HL-60/S4 (cell line): Measurements from ENCODE around the gene KCTD17.
"Not testable (repeated sequence)": the region's sequence is repeated elsewhere in the genome, so short reads cannot be mapped to it uniquely, and the experiment has no call there.

Source experiments
- in situ Hi-C: fragments of 300-500 bp; cut with MboI; formaldehyde crosslinking; loops from 2 replicates; pipeline ENCODE4 v1.14.3; 2022; ENCODE audit warnings: low sequenced_read_pairs

KCTD17 gene

DNA sequence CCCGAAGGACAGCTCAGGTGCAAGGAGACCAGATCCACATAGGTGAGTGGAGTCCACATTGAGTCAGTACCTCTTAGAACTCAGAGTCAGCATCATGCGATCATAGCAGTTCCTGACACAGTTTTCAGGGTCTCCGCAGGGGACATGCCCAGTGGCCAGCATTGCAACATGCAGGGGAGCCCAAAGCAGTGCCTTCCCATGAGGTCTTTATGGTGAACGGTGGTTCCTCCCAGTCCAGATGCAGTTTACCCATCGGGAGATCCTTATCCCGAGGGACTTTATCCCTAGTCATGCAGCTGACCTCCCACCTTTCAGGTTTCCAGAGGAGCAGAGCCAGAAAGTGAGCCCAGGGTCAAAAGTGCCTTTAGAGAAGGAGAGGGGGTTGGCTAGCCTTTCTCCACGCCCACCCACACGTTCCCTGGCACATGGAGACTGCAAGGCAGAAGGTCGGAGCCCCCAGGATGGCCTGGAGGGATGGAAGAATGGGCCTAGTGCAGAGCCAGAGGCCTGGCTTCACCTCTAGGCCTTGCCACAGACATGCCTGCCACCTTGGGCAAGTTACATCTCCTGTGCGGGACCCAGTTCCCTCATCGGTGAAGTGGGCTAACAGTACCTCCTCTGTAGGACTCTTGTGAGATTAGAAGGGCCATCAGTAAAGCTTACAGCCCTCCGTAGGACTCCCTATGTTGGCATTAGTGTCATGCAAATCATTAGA lies 6.4 kb downstream of the KCTD17 start:
- in situ Hi-C loops: no loop called here

DNA sequence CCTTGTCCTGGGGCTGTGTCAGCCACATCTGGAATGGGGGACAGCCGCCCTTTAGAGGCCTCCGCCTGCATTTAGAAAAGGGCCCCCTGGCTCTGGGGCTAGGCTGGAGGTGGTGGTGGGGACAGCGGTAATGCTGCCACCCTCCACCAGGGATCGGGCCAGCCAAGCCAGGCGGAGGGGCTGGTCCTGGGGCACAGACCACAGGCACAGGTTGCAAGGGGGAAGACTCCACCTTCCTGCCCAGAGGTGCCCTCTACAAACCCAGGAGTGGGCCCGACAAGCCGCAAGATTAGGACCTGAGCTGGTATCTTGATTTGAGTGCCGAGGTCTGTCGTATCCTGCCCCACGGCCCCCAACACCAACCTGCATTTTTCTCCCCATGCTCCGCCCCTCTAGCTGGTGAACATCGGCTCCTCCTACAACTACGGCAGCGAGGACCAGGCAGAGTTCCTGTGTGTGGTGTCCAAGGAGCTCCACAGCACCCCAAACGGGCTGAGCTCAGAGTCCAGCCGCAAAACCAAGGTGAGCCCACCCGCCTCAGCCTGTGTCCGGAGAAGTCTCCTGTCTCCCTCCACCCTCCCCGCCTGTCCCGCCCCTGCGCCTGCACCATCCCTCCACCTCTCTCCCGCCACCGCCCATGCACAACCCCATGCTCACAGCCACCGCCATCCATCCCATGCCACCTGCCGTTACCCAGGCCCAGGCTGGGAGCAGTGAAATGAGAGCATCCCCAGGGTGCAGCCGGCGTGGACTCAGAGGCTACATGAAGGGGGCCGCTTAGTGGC lies 7.6 kb downstream of the KCTD17 start:
- in situ Hi-C loops: no loop called here

DNA sequence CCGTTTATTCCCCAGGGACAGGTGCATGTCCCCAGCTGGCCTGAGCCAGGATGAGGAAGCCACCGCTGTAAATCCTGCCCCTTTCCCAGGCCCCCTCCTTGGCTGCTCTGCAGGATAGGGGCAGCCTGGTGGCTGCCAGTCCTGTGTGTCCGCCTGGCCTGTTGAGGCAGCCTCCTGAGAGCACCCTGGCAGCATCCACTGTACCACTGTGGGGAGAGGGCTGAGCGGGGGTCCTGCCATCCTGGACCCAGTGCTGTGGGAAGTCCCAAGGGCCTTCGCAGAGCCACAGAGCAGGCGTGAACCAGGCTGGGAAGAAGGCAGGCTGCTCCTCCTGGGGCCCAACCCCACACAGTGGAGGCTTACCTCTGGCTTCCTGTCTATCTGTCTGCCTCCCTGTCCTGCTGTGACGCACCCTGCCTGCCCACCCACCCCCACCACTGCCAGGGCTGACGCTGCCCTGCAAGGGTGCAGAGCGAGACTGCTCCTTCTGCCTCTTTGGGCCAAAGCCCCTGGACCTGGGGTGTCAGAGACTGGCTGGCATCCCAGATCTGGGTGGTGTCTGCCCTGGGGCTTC lies 8.4 kb downstream of the KCTD17 start:
- in situ Hi-C loops: no loop called here

DNA sequence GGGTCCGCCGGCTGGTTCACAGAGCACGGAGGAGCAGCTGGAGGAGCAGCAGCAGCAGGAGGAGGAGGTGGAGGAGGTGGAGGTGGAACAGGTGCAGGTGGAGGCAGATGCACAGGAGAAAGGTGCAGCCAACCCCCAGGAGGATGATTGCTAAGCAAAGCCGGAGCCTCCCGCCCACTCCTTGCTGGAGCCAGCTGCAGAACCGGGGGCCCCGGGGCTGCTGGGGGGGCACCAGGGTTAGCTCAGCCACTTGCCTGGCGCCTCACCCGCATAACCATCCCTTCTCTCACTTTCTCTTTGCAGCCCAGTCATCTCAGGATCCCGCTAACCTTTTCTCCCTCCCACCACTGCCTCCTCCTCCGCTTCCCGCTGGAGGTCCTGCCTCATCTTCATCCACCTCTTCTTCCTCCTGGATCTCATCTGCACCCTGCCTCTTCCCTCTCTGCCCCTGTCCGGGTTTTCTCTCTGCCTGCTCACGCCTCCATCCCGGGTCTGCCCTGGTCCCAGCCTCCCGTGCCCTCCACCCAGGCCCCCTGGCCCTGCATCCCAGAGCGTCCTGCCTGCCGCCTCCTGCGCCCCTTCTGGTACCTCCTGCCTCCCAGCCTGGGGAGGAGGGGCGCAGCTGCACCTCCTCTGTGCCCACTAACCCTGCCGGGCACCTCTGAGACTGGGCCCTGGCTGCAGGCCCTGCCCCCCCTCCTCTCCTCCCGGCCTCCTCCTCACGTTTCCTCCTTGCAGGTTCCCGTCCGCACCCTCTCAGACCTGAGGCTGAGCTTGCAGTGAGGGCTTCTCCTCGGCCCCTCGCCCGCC lies 9.5 kb downstream of the KCTD17 start:
- in situ Hi-C loops: no loop called here

DNA sequence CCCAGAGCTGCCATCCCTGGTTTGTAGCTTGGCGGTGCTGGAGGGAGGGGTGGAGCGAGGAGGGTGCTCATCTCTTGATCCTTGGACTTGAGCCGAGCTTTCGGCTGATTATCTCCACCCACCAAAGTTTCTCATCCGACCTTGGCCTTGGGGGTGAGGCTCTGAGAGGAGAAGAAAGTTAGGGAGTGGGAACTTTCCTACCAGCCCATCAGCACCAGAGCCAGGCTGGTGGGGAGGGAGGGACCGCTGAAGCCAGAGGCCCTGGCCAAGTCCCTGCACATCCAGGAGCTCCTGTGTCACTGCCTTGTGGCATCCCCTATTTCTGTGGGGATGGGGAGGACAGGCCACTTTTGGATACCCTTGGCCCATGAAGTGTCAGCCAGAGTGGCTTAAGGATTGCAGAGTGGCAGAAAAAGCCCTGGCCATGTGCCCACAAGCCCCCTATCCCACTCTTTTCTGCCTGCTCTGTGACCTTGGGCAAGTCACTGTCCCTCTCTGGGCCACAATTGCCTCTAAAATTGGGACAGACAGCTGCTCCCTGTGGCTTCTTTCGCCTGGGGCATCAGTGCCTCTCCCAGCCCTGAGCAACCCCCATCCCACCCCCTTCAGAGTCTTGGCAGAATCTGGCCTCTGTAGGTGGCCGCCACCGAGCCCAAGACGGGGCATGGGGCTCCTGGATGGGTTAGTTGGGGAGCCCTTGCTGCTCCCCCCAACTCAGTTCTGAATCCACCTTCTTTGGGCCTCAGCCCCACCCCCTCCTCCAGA lies 10.3 kb downstream of the KCTD17 start:
- in situ Hi-C loops: no loop called here

DNA sequence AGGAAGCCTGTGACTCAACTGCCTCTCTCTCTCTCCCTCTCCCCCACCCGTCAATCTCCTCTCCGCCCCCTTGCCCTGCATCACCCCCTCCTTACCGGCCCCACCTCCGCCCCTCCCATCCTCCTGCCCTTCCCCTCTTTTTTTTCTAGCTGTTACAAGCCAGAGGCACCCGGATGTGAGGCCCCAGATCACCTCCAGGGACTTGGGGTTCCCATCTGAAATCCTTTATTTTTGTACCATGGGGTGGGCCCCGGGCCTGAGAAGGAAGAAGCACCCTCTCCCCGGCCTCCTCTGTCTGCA lies 10.8 kb downstream of the KCTD17 start:
- in situ Hi-C loops: no loop called here

DNA sequence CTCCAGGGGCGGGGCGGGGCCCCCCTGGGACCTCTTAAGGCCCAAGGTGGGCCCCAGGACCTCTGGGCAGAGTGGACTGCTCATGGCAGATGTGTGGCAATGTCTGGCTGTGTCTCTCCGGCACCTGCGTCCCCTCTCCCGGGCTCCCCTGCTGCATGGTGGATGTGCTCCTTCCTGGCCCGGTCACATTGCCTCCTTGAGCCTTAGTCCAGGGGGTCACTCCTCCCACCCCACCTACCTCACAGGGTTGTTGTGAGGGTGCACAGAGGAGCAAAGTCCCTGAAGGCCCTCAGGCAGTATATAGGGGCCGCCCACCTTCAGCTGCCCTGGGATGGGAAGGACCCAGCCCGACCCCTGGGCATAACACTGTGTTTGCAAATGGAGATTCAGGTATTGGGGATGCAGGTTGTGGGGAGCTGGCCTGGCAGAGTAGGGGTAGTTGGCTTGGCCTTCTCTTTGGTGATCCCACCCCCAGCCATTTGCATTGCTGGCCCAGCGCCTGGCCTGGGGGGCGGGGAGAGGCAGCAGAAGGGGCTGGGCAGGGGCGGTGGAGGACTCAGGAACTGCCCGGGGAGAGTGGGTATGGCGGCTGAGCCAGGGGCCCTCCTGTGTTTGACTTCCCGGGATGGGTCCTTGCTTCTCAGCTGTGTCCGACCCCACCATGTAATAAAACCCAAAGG lies 11.3 kb downstream of the KCTD17 start:
- in situ Hi-C loops: no loop called here

DNA sequence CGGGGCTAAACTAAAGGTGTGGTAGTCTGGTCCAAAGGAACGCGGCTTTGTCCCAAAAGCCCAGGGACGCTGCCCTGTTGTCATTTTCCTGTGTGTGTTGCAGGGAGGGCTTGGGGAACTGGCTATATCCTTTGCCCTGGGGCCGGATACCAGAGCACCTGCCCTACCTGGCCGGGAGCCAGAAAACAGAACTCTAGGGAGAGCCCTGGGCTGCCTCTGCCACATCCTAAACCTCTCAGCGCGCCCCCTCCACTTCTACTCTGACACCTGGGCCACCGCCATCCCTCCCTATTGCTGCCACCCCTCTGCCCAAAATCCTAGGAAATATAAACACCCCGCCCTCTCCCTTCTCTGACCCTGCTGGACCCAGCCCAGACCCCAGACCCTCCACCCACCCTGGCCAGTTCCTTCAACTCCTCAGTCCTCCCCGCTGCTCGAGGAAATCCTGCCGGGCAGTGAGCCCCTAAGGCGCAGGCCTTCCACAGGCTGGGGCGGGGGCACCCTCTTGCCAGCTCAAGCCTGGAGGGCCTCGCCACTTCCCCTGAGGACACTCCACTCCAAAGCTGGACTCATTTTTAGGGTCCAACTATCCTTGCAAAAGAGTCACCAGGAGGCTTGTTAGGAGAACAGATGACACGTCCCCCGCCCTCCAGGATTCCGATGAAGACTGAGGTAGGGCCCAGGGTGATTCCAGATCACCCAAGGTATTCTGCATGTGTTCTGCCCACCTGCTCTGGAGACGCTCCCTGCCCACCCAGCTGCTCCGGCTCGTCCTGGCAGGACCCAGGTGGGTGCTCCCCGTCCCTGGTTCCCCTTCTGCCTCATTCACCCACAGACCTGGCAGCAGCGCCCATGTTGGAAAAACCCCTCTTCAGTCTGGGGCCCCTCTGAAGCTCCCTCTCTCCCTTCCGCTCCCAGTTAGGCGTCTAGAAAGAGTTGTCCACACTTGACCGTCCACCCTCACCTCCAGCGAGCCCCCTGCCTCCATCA lies 12.2 kb downstream of the KCTD17 start:
- in situ Hi-C loops: no loop called here

DNA sequence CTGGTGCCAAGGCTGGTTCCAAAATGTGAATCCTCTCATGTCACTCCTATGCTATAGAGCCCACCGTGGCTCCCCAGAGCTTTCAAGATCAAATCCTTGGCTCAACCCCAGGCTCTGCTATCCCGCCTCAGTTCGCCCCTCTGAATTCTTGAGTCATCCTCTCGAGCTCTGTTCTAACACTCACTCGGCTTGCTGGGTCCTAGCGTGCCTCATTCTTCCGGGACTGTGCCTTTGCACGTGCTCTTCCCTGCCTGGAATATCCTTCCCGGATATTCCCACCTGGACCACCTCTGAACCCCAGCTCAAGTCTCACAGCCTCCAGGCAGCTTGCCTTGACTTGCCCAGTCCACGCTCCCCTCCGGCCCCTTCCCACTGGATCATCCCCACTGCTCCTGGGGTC lies 13.0 kb downstream of the KCTD17 start:
- in situ Hi-C loops: no loop called here

DNA sequence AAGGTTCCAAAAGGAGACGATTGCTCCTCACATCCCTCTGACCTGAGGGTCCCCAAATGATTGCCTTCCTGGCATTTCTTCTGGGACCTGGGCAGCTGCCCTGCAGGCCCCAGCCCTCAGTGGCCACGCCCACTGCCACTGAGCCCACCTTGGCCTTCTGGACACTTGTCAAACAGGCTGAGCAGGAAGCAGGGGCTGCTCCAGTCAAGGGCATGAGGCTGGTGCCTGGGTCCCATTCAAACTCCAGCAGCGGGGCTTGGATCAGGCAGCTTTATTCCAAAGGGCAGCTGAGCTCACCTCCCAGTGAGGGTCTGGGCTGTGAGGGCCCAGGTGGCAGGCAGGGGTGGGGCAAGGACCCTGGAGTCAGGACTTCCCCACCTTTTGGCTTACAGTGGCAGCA lies 13.6 kb downstream of the KCTD17 start:
- in situ Hi-C loops: no loop called here

DNA sequence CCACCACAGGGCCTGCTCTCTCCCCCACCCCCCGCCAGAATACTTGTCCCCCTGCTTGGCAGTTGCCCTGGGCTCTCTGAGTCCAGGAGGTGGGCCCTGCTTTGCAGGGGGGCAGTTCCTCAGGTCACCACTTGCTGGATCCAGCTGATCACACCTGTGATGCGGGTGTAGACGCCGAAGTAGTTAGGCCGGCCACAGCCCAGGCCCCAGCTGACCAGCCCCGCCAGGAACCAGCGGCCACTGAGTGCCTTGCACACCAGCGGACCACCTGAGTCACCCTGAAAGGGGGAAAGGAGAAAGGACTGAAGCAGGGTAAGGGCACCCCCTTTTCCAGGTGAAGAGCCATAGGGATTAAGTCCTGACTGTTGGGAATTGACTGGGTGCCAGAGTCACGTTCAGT lies 14.4 kb downstream of the KCTD17 start:
- in situ Hi-C loops: no loop called here

DNA sequence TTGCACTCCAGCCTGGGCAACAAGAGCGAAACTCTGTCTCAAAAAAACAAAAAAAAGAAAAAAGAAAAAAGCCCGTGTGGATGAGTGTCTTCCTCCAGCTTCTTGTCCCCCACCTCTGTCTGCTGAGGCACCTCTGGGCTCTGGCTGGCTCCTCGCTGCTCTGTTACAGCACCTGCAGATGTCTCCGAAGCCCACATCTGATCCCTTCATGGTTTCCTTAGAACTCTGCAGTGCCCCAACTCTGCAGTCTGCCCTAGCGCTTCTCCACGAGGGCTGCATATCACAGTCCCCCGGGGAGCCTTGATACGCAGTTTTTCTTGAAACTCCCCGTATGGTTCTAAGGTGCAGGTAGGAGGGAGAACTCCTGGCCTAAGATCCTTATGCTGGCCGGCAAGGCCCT lies 15.9 kb downstream of the KCTD17 start:
- in situ Hi-C loops: no loop called here

DNA sequence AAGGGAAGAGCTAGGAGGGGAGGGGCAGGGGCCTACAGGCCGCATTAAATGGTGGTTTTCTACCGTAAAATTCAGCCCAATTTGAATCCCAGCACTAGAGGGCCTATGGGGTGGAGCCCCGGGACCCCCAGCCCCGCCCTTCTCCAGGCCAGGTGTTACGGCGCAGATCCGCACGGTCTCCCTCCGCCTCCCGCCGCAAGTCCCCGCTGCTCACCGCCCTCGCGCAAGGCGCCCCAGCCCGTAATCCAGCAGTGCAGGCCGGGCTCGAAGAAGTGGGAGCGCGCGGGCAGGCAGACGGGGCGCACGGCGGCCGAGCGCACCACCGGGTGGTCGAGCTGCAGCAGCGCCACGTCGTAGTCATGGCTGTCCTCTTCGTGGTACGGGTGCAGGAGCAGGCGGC lies 17.3 kb downstream of the KCTD17 start:
- in situ Hi-C loops: no loop called here

DNA sequence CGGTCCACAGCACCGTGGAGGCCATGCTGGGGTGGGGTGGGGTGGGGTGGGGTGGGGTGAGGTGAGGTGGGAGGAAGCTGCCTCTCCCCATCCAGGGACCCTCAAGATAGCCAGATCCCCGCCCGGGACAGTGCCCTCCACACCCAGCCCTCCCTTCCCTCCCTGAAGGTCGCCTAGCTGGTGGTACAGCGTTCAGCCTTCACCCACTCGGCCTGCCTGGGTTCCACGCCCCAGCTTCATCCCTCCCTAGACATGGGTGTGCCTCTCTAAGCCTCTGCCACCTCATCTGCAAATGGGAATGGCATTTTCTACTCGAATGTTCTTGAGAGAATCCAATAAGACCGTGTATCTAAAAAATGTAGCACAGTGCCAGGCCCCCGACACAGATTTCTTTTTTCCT lies 17.8 kb downstream of the KCTD17 start:
- in situ Hi-C loops: no loop called here

DNA sequence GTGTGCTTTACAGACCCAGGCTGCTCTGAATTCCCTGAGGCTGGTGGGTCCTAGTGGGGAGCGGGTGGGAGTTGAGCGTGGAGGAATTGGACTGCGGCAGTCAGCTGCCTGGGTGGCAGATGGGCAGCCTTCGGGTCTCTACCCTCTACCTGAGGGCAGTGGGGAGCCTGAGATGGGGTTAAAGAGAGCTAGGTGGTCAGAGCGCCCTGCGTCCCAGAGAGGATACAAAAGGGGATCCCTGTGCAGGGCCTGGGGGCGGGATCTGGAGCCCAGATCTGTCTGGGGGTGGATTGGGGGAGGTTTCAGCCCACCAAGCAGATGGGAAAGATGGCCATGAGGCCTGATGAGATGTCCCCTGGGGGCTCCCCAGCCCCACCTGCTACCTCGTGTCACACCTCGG lies 18.2 kb downstream of the KCTD17 start:
- in situ Hi-C loops: no loop called here

DNA sequence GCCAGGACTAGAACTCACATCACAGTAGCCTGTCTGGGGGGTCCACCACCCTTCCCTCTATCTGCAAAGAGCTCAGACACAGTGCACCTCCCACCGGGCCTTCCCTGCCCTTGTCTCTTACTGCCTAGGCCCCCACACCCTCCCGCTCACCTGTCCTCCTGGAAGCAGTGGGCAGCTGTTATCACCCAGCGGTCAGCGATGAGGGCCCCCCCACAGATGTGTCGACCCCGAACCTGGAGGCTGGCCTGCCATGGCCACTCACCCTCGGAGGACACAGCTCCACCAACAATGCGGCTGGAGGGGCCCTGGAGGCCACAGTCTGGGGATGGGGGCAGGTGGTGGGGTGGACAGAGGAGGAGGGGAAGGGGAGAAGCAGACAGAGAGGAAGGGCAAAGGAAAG lies 18.8 kb downstream of the KCTD17 start:
- in situ Hi-C loops: no loop called here

DNA sequence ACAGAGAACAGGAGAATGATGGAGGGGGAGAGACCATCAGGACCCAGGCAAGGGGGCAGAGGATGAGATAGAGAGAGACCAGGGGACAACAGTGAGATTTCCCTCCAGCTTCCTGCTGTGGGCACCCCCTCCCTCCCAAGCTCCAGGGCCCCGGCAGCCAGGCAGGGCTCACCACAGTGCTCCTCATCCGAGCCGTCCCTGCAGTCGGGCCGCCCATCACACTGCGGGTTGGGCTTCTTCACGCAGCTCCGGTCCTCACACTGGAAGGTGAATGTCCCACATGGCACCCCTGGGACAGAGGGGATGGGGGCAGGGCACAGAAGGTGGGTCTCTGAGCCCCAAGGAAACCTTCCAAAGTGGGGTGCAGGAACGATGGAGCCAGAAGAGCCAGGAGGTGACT lies 19.2 kb downstream of the KCTD17 start:
- in situ Hi-C loops: no loop called here

DNA sequence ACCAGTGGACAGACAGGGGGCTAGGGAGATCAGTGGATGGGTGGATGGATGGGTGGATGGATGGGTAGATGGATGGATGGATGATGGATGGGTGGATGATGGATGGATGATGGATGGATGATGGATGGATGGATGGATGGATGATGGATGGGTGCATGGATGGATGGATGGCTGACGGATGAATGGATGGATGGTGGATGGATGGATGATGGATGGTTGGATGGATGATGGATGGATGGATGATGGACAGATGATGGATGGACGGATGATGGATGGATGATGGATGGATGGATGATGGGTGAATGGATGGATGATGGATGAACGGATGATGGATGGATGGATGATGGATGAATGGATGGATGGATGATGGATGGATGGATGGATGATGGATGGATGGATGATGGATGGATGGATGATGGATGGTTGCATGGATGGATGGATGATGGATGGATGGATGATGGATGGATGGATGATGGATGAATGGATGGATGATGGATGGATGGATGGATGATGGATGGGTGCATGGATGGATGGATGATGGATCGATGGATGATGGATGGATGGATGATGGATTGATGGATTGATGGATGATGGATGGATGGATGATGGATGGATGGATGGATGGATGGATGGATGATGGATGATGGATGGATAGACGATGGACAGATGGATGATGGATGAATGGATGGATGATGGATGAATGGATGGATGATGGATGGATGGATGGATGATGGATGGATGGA lies 20.5 kb downstream of the KCTD17 start:
- in situ Hi-C loops: not testable (repeated sequence)
